H9 (cell line): ENCODE measurements around the gene RPP38. TPM values are rescaled to one million over a fixed set of nuclear protein-coding genes. Genes with fewer than 3 reads are reported as not detected.

Source experiments
- DNase-seq: peaks from one replicate; pipeline ENCODE4 v3.0.0-alpha.2; 2017
- H2AFZ ChIP-seq: one replicate; pipeline ENCODE4 v1.6.1; 2013; ENCODE audit warnings: mild to moderate bottlenecking, low read length, control low read depth, moderate library complexity
- H2AK5ac ChIP-seq: 2 replicates; pipeline ENCODE4 v1.6.1; 2013; ENCODE audit warnings: low read length, control low read depth, mixed read lengths; ENCODE audit not compliant: insufficient read length
- H2BK120ac ChIP-seq: one replicate; pipeline ENCODE4 v1.6.1; 2013; ENCODE audit warnings: low read depth, mild to moderate bottlenecking, low read length, control low read depth, inconsistent platforms; ENCODE audit not compliant: poor library complexity, severe bottlenecking
- H2BK12ac ChIP-seq: 2 replicates; pipeline ENCODE4 v1.6.1; 2013; ENCODE audit warnings: low read length, control low read depth, mixed read lengths, low read depth; ENCODE audit not compliant: insufficient read length
- H2BK15ac ChIP-seq: 2 replicates; pipeline ENCODE4 v1.6.1; 2013; ENCODE audit warnings: low read depth, low read length, control low read depth
- H2BK20ac ChIP-seq: one replicate; pipeline ENCODE4 v1.6.1; 2013; ENCODE audit warnings: low read depth, mild to moderate bottlenecking, low read length, control low read depth, inconsistent platforms; ENCODE audit not compliant: poor library complexity, severe bottlenecking
- H2BK5ac ChIP-seq: 2 replicates; pipeline ENCODE4 v1.6.1; 2013; ENCODE audit warnings: low read length, control low read depth, mixed read lengths; ENCODE audit not compliant: insufficient read length
- H3K14ac ChIP-seq: 2 replicates; pipeline ENCODE4 v1.6.1; 2013; ENCODE audit warnings: low read length, control low read depth; ENCODE audit not compliant: insufficient read depth
- H3K18ac ChIP-seq: 2 replicates; pipeline ENCODE4 v1.6.1; 2013; ENCODE audit warnings: low read depth, mild to moderate bottlenecking, mixed read lengths, low read length, control low read depth; ENCODE audit not compliant: insufficient read length
- H3K23ac ChIP-seq: 2 replicates; pipeline ENCODE4 v1.6.1; 2013; ENCODE audit warnings: low read length, control low read depth, mixed read lengths, low read depth; ENCODE audit not compliant: insufficient read length
- H3K23me2 ChIP-seq: 2 replicates; pipeline ENCODE4 v1.6.1; 2013; ENCODE audit warnings: low read depth, mild to moderate bottlenecking, mixed read lengths, low read length, control low read depth; ENCODE audit not compliant: insufficient read length, poor library complexity, severe bottlenecking
- H3K27ac ChIP-seq: 2 replicates; pipeline ENCODE4 v1.5.1; 2013; ENCODE audit warnings: low read length, control low read depth, mixed read lengths, low read depth; ENCODE audit not compliant: insufficient read length
- H3K27me3 ChIP-seq: 2 replicates; pipeline ENCODE4 v1.6.1; 2013; ENCODE audit warnings: low read length, control low read depth, inconsistent platforms; ENCODE audit not compliant: insufficient read depth
- H3K4ac ChIP-seq: 2 replicates; pipeline ENCODE4 v1.6.1; 2013; ENCODE audit warnings: low read depth, mild to moderate bottlenecking, control low read depth, inconsistent platforms, low read length, moderate library complexity
- H3K4me1 ChIP-seq: 2 replicates; pipeline ENCODE4 v1.6.1; 2013; ENCODE audit warnings: low read length, control low read depth, inconsistent platforms; ENCODE audit not compliant: insufficient read depth
- H3K4me2 ChIP-seq: 2 replicates; pipeline ENCODE4 v1.6.1; 2013; ENCODE audit warnings: low read length, control low read depth, mixed read lengths; ENCODE audit not compliant: insufficient read length, insufficient read depth
- H3K56ac ChIP-seq: 2 replicates; pipeline ENCODE4 v1.6.1; 2013; ENCODE audit warnings: low read depth, mild to moderate bottlenecking, mixed read lengths, low read length, control low read depth; ENCODE audit not compliant: insufficient read length
- H3K79me1 ChIP-seq: 2 replicates; pipeline ENCODE4 v1.6.1; 2013; ENCODE audit warnings: low read depth, mild to moderate bottlenecking, moderate library complexity, low read length, control low read depth, inconsistent platforms; ENCODE audit not compliant: insufficient read depth, poor library complexity, severe bottlenecking
- H3K79me2 ChIP-seq: 2 replicates; pipeline ENCODE4 v1.6.1; 2013; ENCODE audit warnings: low read length, control low read depth, inconsistent platforms; ENCODE audit not compliant: insufficient read depth
- H3K9ac ChIP-seq: 2 replicates; pipeline ENCODE4 v1.6.1; 2013; ENCODE audit warnings: low read length, control low read depth, mixed read lengths; ENCODE audit not compliant: insufficient read length; ENCODE audit errors: extremely low read depth
- H3K9me3 ChIP-seq: one replicate; pipeline ENCODE4 v1.6.1; 2013; ENCODE audit warnings: low read depth, low read length, inconsistent platforms; ENCODE audit not compliant: control insufficient read depth
- H3T11ph ChIP-seq: one replicate; pipeline ENCODE4 v1.6.1; 2013; ENCODE audit warnings: mild to moderate bottlenecking, low read length, control low read depth, inconsistent platforms
- H4K20me1 ChIP-seq: one replicate; pipeline ENCODE4 v1.6.1; 2013; ENCODE audit not compliant: control insufficient read depth, insufficient read length, insufficient read depth
- H4K5ac ChIP-seq: 2 replicates; pipeline ENCODE4 v1.6.1; 2013; ENCODE audit warnings: low read depth, mild to moderate bottlenecking, mixed read lengths, low read length, control low read depth; ENCODE audit not compliant: insufficient read length
- H4K8ac ChIP-seq: replicated peaks from 2 replicates; pipeline ENCODE4 v1.6.1; 2013; ENCODE audit warnings: low read length, control low read depth, mixed read lengths, low read depth; ENCODE audit not compliant: insufficient read length
- H4K91ac ChIP-seq: 2 replicates; pipeline ENCODE4 v1.6.1; 2013; ENCODE audit warnings: low read depth, mild to moderate bottlenecking, moderate library complexity, mixed read lengths, low read length, control low read depth; ENCODE audit not compliant: insufficient read length
- H3K27ac Mint-ChIP-seq, 3 experiments: 2 replicates in 2 of 3; 3 replicates in 1 of 3; pipeline ENCODE4 v1.8.0; 2020 to 2021; ENCODE audit warnings: mixed read lengths in 3 of 3, mild to moderate bottlenecking in 1 of 3, moderate library complexity in 1 of 3
- H3K27me3 Mint-ChIP-seq: 2 replicates; pipeline ENCODE4 v1.8.0; 2021; ENCODE audit warnings: low read depth, mild to moderate bottlenecking, moderate library complexity, mixed read lengths
- H3K36me3 Mint-ChIP-seq, 3 experiments: 2 replicates in 2 of 3; 3 replicates in 1 of 3; pipeline ENCODE4 v1.8.0; 2020 to 2021; ENCODE audit warnings: low read depth in 3 of 3, mixed read lengths in 3 of 3; ENCODE audit not compliant: insufficient read depth in 1 of 3
- H3K4me1 Mint-ChIP-seq, 2 experiments: 2 replicates each; pipeline ENCODE4 v1.8.0; 2020; ENCODE audit warnings: mixed read lengths in 2 of 2
- H3K4me3 Mint-ChIP-seq, 2 experiments: 2 replicates in 1 of 2; 3 replicates in 1 of 2; pipeline ENCODE4 v1.8.0; 2020 to 2021; ENCODE audit warnings: mild to moderate bottlenecking in 2 of 2, mixed read lengths in 2 of 2, moderate library complexity in 1 of 2
- H3K9me3 Mint-ChIP-seq, 2 experiments: 2 replicates in 1 of 2; 3 replicates in 1 of 2; pipeline ENCODE4 v1.8.0; 2020; ENCODE audit warnings: mild to moderate bottlenecking in 2 of 2, mixed read lengths in 2 of 2, moderate library complexity in 1 of 2
- CTCF ChIP-seq: fragments of 200-600 bp; sonication (generic); conservative IDR thresholded peaks from 3 replicates; pipeline ENCODE4 v1.8.0; 2021; ENCODE audit warnings: antibody characterized with exemption, mild to moderate bottlenecking
- WGBS: extraction: QIAGEN DNeasy Blood & Tissue Kit; methylation state at CpG from one replicate; pipeline ENCODE4 v1.1.7; 2013; ENCODE audit warnings: missing lambda C conversion rate, low lambda C conversion rate, mixed read lengths; ENCODE audit not compliant: insufficient read length; ENCODE audit errors: extremely low coverage; 5-methylcytosine and 5-hydroxymethylcytosine counted together
- total RNA-seq: library from RNA; stranded (reverse); gene quantifications from 2 replicates; pipeline ENCODE4 v1.2.1, GENCODE V29; 2021

Gene RPP38
- total RNA-seq, 1 experiment from 2014 or later = 26.6 TPM

DNA sequence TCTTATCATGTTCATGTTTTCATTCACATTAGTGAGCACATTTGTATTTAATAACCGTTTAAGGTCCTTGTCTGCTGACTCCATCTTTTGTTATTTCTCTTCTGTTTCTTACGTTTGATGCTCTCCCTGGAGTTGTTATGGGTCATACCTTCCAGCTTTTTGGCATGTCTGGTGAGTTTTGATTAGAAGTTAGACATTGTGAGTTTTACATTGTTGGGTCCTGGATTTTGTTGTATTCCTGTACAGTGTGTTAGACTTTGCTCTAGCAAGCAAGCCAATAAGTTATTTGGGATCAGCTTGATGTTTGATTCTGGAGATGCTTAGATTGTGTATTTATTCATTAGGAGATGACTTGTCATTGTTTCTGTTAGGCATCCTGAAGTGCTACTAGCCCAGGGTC, 36.5 kb upstream of the RPP38 start:
- H3K14ac ChIP-seq = no peak overlapping the region
- no peak overlapping the region for H4K5ac ChIP-seq
- H4K8ac ChIP-seq = no peak overlapping the region
- H3K79me1 ChIP-seq = no peaks in the 10 kb centered on the region
- H2BK15ac ChIP-seq = no peak overlapping the region
- H3T11ph ChIP-seq = no peak overlapping the region
- H3K9ac ChIP-seq = no peak overlapping the region
- no peaks in the 10 kb centered on the region for H3K23me2 ChIP-seq
- no peak overlapping the region for H3K18ac ChIP-seq
- Mint-ChIP-seq H3K9me3 (peaks cover 18 to 26% of the 10 kb centered on the region in 2 experiments), H3K27me3 (peaks cover 2% of the 10 kb centered on the region; the same call in 1 of the 2 replicates), H3K4me1 (no peaks in the 10 kb centered on the region), H3K27ac (no peak overlapping the region), H3K36me3 (peaks cover 0 to 16% (median 7%) of the 10 kb centered on the region in 3 experiments; a peak in 4 of 7 replicates), H3K4me3 (no peak overlapping the region)
- H3K79me2 ChIP-seq = no peaks in the 10 kb centered on the region
- no peak for DNase-seq
- no peak overlapping the region for H2AFZ ChIP-seq
- no peak overlapping the region for H2BK20ac ChIP-seq
- no peak overlapping the region for H2BK5ac ChIP-seq
- TF ChIP-seq CTCF = no peak
- no peaks in the 10 kb centered on the region for H3K4me1 ChIP-seq
- no peak overlapping the region for H3K27ac ChIP-seq
- no peak overlapping the region for H3K56ac ChIP-seq
- no peaks in the 10 kb centered on the region for H4K20me1 ChIP-seq
- no peaks in the 10 kb centered on the region for H3K9me3 ChIP-seq
- no peak overlapping the region for H2AK5ac ChIP-seq
- no peak overlapping the region for H2BK12ac ChIP-seq
- H3K4me2 ChIP-seq = no peak overlapping the region
- H3K4ac ChIP-seq = no peak overlapping the region
- WGBS = no CpG with 5 or more reads among the region's 2 CpGs
- H3K27me3 ChIP-seq = no peaks in the 10 kb centered on the region
- H3K23ac ChIP-seq = no peak overlapping the region
- H4K91ac ChIP-seq = no peak overlapping the region
- H2BK120ac ChIP-seq = no peak overlapping the region
